ENCODE measurements around the gene ASPA.

ASPA gene

GRCh38 chr17:3545151-3545550 is 69.4 kb downstream of the ASPA start:
- no peaks in the 10 kb centered on the region for H3K4me1 ChIP-seq (ENCODE audit: control insufficient read depth, insufficient read depth, low read length)
- no peak overlapping the region for H3K4me3 ChIP-seq (ENCODE audit: insufficient read depth, low read depth, low read length)
- H3K27ac ChIP-seq (ENCODE audit: insufficient read depth, low read depth, low read length, poor library complexity, severe bottlenecking): no peak overlapping the region
- no peaks in the 10 kb centered on the region for H3K27me3 ChIP-seq (ENCODE audit: control insufficient read depth, insufficient read depth, low read length, poor library complexity, severe bottlenecking)
- WGBS, 2 experiments: 83 to 87% methylated on average over 9 of the region's 9 CpGs
- H3K9me3 ChIP-seq (ENCODE audit: control insufficient read depth, low read length): no peaks in the 10 kb centered on the region
- no peaks in the 10 kb centered on the region for H3K36me3 ChIP-seq (ENCODE audit: control insufficient read depth, insufficient read depth, low read length)

- Histone ChIP-seq H3K36me3 (ENCODE audit: control insufficient read depth, insufficient read depth, low read length) (no peaks in the 10 kb centered on the region), H3K4me3 (ENCODE audit: insufficient read depth, low read depth, low read length) (no peak overlapping the region), H3K4me1 (ENCODE audit: control insufficient read depth, insufficient read depth, low read length) (no peaks in the 10 kb centered on the region), H3K27ac (ENCODE audit: insufficient read depth, low read depth, low read length, poor library complexity, severe bottlenecking) (no peak overlapping the region), H3K27me3 (ENCODE audit: control insufficient read depth, insufficient read depth, low read length, poor library complexity, severe bottlenecking) (no peaks in the 10 kb centered on the region), H3K9me3 (ENCODE audit: control insufficient read depth, low read length) (no peaks in the 10 kb centered on the region)
- WGBS, 2 experiments: 95 to 97% methylated on average over 5 of the region's 5 CpGs
These were observed 70.7 kb downstream of the ASPA start for GRCh38 chr17:3546521-3546920.

- Histone ChIP-seq H3K27ac (ENCODE audit: insufficient read depth, low read depth, low read length, poor library complexity, severe bottlenecking) (no peak overlapping the region), H3K36me3 (ENCODE audit: control insufficient read depth, insufficient read depth, low read length) (no peaks in the 10 kb centered on the region), H3K4me1 (ENCODE audit: control insufficient read depth, insufficient read depth, low read length) (no peaks in the 10 kb centered on the region), H3K9me3 (ENCODE audit: control insufficient read depth, low read length) (no peaks in the 10 kb centered on the region), H3K27me3 (ENCODE audit: control insufficient read depth, insufficient read depth, low read length, poor library complexity, severe bottlenecking) (no peaks in the 10 kb centered on the region), H3K4me3 (ENCODE audit: insufficient read depth, low read depth, low read length) (no peak overlapping the region)
- WGBS, 2 experiments: 92 to 95% methylated on average over 8 of the region's 8 CpGs
These were observed 71.2 kb downstream of the ASPA start for GRCh38 chr17:3546997-3547396.

GRCh38 chr17:3547628-3548027 is 71.8 kb downstream of the ASPA start:
- Histone ChIP-seq H3K4me1 (ENCODE audit: control insufficient read depth, insufficient read depth, low read length) (peaks cover 3% of the 10 kb centered on the region), H3K36me3 (ENCODE audit: control insufficient read depth, insufficient read depth, low read length) (no peaks in the 10 kb centered on the region), H3K9me3 (ENCODE audit: control insufficient read depth, low read length) (no peaks in the 10 kb centered on the region), H3K4me3 (ENCODE audit: insufficient read depth, low read depth, low read length) (no peak overlapping the region), H3K27ac (ENCODE audit: insufficient read depth, low read depth, low read length, poor library complexity, severe bottlenecking) (no peak overlapping the region), H3K27me3 (ENCODE audit: control insufficient read depth, insufficient read depth, low read length, poor library complexity, severe bottlenecking) (no peaks in the 10 kb centered on the region)
- WGBS, 2 experiments: 81 to 84% methylated on average over 11 of the region's 11 CpGs

- Histone ChIP-seq H3K9me3 (ENCODE audit: control insufficient read depth, low read length) (no peaks in the 10 kb centered on the region), H3K4me1 (ENCODE audit: control insufficient read depth, insufficient read depth, low read length) (peaks cover 3% of the 10 kb centered on the region), H3K36me3 (ENCODE audit: control insufficient read depth, insufficient read depth, low read length) (no peaks in the 10 kb centered on the region), H3K27ac (ENCODE audit: insufficient read depth, low read depth, low read length, poor library complexity, severe bottlenecking) (no peak overlapping the region), H3K4me3 (ENCODE audit: insufficient read depth, low read depth, low read length) (no peak overlapping the region), H3K27me3 (ENCODE audit: control insufficient read depth, insufficient read depth, low read length, poor library complexity, severe bottlenecking) (no peaks in the 10 kb centered on the region)
- 93 to 95% methylated on average over 2 of the region's 2 CpGs for WGBS, 2 experiments
These were observed 73.9 kb downstream of the ASPA start for GRCh38 chr17:3549610-3550162.

- WGBS, 2 experiments: 91 to 92% methylated on average over 6 of the region's 6 CpGs
- peaks cover 3% of the 10 kb centered on the region for H3K4me1 ChIP-seq (ENCODE audit: control insufficient read depth, insufficient read depth, low read length)
- no peak overlapping the region for H3K27ac ChIP-seq (ENCODE audit: insufficient read depth, low read depth, low read length, poor library complexity, severe bottlenecking)
- H3K27me3 ChIP-seq (ENCODE audit: control insufficient read depth, insufficient read depth, low read length, poor library complexity, severe bottlenecking): no peaks in the 10 kb centered on the region
- H3K9me3 ChIP-seq (ENCODE audit: control insufficient read depth, low read length): no peaks in the 10 kb centered on the region
- no peaks in the 10 kb centered on the region for H3K36me3 ChIP-seq (ENCODE audit: control insufficient read depth, insufficient read depth, low read length)
- no peak overlapping the region for H3K4me3 ChIP-seq (ENCODE audit: insufficient read depth, low read depth, low read length)
These were observed 75.4 kb downstream of the ASPA start for GRCh38 chr17:3551189-3551588.

GRCh38 chr17:3552916-3553315 is 77.1 kb downstream of the ASPA start:
- WGBS, 2 experiments: 87 to 92% methylated on average over 7 of the region's 7 CpGs
- no peaks in the 10 kb centered on the region for H3K9me3 ChIP-seq (ENCODE audit: control insufficient read depth, low read length)
- H3K36me3 ChIP-seq (ENCODE audit: control insufficient read depth, insufficient read depth, low read length): no peaks in the 10 kb centered on the region
- no peak overlapping the region for H3K27ac ChIP-seq (ENCODE audit: insufficient read depth, low read depth, low read length, poor library complexity, severe bottlenecking)
- no peaks in the 10 kb centered on the region for H3K27me3 ChIP-seq (ENCODE audit: control insufficient read depth, insufficient read depth, low read length, poor library complexity, severe bottlenecking)
- no peak overlapping the region for H3K4me3 ChIP-seq (ENCODE audit: insufficient read depth, low read depth, low read length)
- H3K4me1 ChIP-seq (ENCODE audit: control insufficient read depth, insufficient read depth, low read length): peaks cover 7% of the 10 kb centered on the region
